EH (cell line): ENCODE measurements around the gene HHIP.

Experiments
- DNase-seq: peaks from one replicate; pipeline ENCODE4 v3.0.0-alpha.2; 2015; ENCODE audit warnings: low read depth

The HHIP gene

DNA sequence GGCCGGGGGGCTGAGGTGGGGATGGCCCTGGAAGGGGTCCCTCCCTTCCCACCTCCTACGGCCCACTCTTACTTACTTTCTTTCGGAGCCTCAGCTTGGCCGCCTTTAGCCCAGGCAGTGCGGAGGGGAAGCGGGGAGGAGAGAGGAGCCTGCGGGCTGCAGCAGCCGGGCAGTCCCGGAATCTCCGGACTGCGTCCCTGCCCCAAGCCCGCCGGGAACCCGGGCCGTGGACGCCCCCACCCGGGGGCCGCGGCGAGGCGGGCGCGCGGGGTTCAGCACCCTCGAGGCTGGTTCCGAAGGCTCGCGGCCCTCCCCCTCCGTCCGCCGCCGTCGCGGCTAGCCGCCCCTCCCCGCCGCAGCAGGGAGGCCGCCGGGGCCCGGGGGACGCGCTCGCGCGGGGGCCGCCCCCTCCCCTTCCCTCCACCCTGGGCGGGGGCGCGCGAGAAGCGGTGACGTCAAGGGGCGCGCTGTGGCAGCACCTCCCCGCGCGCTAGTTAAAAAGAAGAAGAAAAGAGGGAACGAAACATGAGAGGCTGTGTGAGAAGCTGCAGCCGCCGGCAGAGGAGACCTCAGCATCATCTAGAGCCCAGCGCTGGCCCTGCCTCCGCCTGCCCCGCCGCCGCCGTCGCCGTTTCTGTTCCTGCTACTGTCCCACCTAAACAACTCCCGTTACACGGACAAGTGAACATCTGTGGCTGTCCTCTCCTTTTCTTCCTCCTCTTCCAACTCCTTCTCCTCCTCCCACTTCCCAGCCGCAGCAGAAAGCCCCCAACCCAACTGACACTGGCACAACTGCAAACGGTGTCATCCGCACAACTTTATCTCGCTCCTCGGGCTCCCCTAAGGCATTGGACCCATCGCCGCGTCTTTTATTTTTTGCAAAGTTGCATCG lies at the start of gene HHIP:
Gene HHIP (plus strand): TSS at position 526 of the 892 bp plus-strand sequence. CDS start 520 bp downstream, outside the sequence.
- DNase-seq = peak; percentile 59

GRCh38 chr4:144597171-144597570 lies 48.8 kb upstream of the HHIP start:
- no peak for DNase-seq

DNA sequence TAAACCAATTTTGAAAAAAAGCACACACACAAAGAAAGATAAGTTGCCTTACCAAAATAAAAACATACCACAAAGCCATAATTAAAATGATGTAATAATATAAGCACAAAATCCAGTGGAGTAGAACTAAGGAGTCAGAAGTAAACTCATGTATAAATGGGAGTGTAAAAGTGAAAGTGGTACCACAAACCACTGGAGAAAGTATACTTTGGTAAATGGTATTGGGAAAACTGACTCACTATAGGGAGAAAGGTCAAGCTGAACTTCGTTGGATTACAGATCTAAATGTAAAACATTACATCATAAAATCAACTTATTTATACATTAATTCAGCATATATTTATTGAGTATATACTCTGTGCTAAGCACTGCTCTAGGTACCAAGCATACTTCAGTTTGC lies 46.3 kb upstream of the HHIP start:
- DNase-seq = no peak

GRCh38 chr4:144611850-144612249 lies 34.1 kb upstream of the HHIP start:
- peak; percentile 25 for DNase-seq

GRCh38 chr4:144614850-144615585 lies 30.9 kb upstream of the HHIP start:
- DNase-seq = peak; percentile 46

GRCh38 chr4:144621681-144622080 lies 24.3 kb upstream of the HHIP start:
- DNase-seq = no peak

DNA sequence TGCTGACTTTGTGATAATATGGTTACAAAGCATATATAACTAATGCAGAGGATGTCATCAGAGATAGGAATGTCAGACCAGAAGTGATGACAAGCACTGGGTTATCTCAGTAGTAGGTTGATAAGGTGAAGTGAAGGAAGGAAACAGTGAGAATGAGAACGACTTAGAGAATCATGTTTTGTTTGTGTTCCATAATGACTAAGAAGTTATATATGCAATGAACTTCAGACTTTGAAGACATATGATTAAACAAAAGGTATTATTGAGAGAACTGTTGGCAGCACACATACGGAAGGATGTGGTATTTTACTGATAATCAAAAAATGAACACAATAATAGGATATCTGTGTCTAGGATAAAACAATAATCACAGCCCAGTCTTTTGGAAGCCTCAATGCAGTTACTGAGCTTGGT lies 18.3 kb upstream of the HHIP start:
- DNase-seq = no peak

DNA sequence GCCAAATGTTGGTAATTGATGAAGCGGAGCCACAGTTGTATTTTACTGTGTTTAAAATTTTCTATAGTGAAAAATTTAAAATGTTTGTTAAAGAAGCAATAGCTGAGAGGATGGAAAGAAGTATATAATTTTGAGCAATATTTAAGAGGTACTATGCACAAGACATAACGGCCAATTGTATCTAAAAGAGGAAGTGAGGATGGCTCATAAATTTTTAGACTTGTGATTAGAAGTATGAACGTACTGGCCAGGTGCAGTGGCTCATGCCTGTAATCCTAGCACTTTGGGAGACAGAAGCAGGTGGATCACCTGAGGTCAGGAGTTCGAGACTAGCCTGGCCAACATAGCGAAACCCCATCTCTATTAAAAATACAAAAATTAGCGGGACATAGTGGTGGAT lies 12.7 kb upstream of the HHIP start:
- DNase-seq = no peak

DNA sequence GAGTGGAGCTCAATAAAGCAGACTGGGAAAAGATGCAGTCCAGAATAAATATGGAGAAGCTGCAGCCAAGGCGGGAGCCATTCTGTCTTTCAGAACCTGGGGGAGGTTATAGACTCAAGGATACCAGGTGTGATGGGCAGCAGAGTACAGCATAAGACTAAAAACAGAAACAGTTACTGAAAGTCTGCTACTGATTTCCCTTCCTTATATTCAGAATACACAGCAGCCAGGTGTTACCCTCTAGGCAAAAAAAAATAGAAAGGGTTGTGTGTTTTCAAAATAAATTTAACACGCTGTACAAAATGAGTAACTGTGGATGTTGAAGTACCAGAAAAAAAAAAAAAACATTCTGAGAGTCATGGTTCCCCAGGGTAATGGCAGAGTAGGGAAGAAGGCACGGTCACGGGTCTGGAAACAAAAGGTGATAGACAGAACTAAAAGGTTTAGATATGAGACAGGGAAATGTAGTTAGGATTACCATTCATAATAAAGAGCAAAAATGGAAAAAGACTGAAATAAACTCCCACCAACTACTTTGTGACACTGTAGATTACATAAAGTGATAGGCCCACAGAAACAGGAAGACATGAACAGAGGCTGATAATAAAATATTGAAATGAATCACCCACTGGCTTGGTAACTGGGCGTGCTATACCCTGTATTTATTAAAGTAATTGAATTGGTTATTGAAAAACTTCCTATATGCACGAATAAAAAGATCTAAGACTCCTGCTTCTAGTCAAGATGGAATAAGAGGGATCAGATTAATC lies 10.8 kb upstream of the HHIP start:
- no peak for DNase-seq

- DNase-seq = no peak
Measured at GRCh38 chr4:144644368-144645101, 1.4 kb upstream of the HHIP start.

DNA sequence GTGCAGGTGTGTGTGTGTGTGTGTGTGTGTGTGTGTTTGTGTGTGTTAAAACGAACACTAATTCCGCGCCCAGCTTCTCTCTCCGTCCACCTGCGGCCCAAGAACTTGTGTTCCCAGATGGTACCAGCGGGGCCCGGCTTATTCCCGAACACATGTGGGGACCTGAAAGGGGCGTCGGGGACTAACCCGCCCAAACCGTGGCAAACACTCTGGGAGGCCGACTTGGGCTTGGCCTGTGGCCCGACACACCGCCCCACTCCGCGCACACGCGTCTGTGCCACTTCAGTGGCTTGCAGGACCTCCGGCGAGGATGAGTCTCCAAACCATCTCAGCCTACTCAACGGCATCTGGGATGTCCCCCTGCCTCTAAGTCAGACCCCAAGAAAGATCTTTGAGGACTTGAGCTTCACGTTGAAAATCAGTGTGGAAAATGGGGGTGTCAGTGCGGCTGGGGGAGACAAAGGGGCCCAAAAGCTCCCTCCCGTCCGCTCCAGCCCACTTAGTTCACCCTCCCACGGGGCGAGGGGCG lies 790 bp upstream of the HHIP start:
- no peak for DNase-seq

GRCh38 chr4:144646523-144647094 lies 653 bp downstream of the HHIP start:
- DNase-seq = peak; percentile 22

DNA sequence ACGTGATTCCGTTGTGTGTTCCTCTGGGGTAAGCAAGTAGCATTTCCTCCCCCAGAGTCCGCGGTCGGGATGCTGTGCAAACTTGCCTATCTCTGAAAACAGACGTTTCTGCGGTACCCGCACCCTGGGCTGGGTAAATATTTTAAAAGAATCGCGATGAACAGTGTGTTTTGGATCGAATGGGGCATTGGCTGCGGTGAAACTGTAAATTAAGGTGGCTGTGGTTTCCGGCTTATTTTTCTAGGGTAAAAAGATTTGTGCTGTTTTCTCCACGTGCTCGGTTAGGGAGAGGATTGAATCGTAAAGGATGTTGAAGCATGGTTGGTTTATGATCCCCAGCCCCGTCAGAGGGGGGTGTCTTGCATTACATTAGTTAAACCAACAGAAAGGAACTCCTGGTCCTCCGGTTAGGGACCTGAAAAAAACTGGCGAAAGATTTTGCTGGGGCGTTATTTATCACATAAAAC lies 1.2 kb downstream of the HHIP start:
- peak; percentile 28 for DNase-seq

GRCh38 chr4:144647590-144647989 lies 1.6 kb downstream of the HHIP start:
- DNase-seq = no peak

DNA sequence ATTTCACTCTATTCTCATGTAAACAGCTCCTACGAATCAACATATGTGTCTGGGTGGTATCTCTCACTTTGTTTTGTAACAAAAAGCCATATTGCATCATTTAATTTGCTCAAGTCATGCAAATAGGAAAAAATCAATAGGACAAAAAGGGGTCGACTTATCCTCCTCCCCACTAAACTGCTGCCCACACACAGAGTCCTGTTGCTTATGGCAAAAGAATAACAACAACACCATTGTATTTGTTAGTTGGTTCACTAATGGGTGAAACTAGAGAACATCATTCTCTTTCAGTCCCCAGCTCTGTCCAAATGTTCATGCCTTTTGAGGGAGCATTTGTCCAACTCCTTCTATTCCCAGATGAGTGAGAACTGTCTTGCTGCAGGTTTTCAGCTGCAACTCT lies 2.1 kb downstream of the HHIP start:
- DNase-seq = no peak

- DNase-seq = no peak
Measured at GRCh38 chr4:144649646-144650045, 3.7 kb downstream of the HHIP start.

- DNase-seq = no peak
Measured at GRCh38 chr4:144650311-144651005, 4.5 kb downstream of the HHIP start.

DNA sequence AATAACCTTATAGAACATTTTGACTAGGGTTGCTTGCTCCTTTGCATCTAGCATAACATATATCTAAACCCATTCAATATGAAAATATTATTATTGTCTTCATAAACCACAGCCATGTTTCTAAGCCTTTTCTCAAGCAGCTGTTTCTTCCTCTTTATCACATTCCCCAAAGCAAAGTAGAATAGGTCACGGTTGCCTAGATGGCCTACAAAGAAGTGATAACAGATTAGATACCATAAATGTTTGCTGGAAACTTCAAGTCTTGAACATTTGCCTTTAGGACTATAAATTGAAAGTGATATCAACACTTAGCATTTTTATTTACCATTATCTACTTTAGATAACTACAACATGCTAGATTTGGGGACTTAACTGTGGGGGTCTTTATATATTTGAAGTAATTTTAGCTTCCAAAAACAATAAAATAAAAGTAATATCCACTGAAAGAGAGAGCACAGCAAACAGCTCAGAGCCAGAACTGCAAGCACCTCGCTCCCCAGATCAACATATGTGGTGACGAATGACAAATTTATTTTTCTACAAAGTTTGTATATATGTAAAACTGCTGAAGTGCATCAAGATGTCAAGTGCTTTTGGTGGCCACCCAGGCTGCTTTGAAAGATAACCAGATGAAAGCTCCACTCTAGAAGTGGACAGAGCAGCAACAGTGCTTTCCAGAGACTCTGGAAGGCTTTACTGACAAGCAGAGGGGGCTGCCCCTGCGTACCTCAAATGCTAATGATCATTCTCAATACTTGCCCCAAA lies 8.0 kb downstream of the HHIP start:
- no peak for DNase-seq

DNA sequence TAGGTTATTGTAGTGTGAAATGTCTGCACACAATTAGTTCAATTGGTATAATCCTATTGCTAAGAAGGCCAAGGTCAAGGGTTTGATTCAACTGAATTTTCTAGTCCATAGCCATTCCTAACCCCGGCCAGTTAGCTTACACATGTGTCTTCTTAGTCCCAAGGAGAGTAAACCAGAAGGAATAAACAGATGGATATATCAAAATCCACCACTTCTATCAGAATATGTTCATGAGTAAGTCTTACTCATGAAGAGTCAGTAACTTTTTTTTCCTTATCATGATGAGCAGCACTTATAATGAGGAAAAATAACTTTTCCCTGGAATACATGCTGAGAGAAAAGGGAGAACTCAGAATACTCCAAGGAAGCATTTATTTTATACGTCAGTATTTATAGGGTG lies 9.5 kb downstream of the HHIP start:
- no peak for DNase-seq

GRCh38 chr4:144656850-144657249 lies 10.9 kb downstream of the HHIP start:
- DNase-seq = no peak
